NCI-H1694 treated with DMSO at 0.1 percent for 48 hours (cell line): ENCODE results near the gene FDXR.
"Not testable (repeated sequence)": the region's sequence is repeated elsewhere in the genome, so short reads cannot be mapped to it uniquely, and the experiment has no call there.

Source experiments
- DNase-seq: peaks from one replicate; lab custom pipeline; 2025; lab: John Stamatoyannopoulos, UW

FDXR gene

GRCh38 chr17:74871356-74872076 is 1.3 kb downstream of the FDXR start:
- no peak for DNase-seq

- DNase-seq: no peak
These were observed 2.3 kb downstream of the FDXR start for GRCh38 chr17:74870512-74870911.

- DNase-seq: not testable (repeated sequence)
These were observed 2.8 kb downstream of the FDXR start for GRCh38 chr17:74870028-74870427.

- DNase-seq: no peak
These were observed 3.9 kb downstream of the FDXR start for GRCh38 chr17:74868908-74869255.

GRCh38 chr17:74868251-74868907 is 4.4 kb downstream of the FDXR start:
- no peak for DNase-seq

- DNase-seq: no peak
These were observed 6.5 kb downstream of the FDXR start for GRCh38 chr17:74866198-74866835.

- no peak for DNase-seq
These were observed 7.1 kb downstream of the FDXR start for GRCh38 chr17:74865504-74866197.

GRCh38 chr17:74864866-74865395 is 7.9 kb downstream of the FDXR start:
- peak; percentile 38 for DNase-seq

- DNase-seq: no peak
These were observed 8.4 kb downstream of the FDXR start for GRCh38 chr17:74864297-74864865.

- DNase-seq: no peak
These were observed 9.1 kb downstream of the FDXR start for GRCh38 chr17:74863420-74864296.

- DNase-seq: no peak
These were observed 9.9 kb downstream of the FDXR start for GRCh38 chr17:74862919-74863318.

- peak; percentile 56 for DNase-seq
These were observed 10.5 kb downstream of the FDXR start for GRCh38 chr17:74862108-74862901.

GRCh38 chr17:74861662-74862107 is 11.1 kb downstream of the FDXR start:
- DNase-seq: no peak

GRCh38 chr17:74860872-74861661 is 11.7 kb downstream of the FDXR start:
- no peak for DNase-seq

GRCh38 chr17:74860229-74860871 is 12.4 kb downstream of the FDXR start:
- no peak for DNase-seq

- no peak for DNase-seq
These were observed 13.2 kb downstream of the FDXR start, which contains the start of gene GRIN2C for GRCh38 chr17:74859459-74860228. Gene GRIN2C, minus strand, starts transcription at chr17:74859885. Its CDS starts 4,793 bp downstream, at chr17:74855092.

- no peak for DNase-seq
These were observed 13.9 kb downstream of the FDXR start for GRCh38 chr17:74858672-74859458.
